MM.1S (cell line): ENCODE results near the gene PLEKHM1.
"Not testable (repeated sequence)": the region's sequence is repeated elsewhere in the genome, so short reads cannot be mapped to it uniquely, and the experiment has no call there.

Experiments
- CTCF ChIP-seq: fragments of 300-600 bp; sonication (generic); IDR thresholded peaks from 2 replicates; pipeline ENCODE4 v1.5.1; 2016; ENCODE audit warnings: antibody characterized with exemption, low read length, mixed read lengths
- EZH2 ChIP-seq: fragments of 300-600 bp; sonication (generic); optimal IDR thresholded peaks from 2 replicates; pipeline ENCODE3; 2017; ENCODE audit warnings: low read depth, mild to moderate bottlenecking, antibody characterized with exemption, low read length, mixed read lengths

GRCh38 chr17:45494556-45494955, 4.0 kb upstream of the PLEKHM1 start:
- not testable (repeated sequence) for TF ChIP-seq CTCF, EZH2
